Left renal pelvis (tissue), 4 donors: ENCODE data around the gene PSD2. TPM values are rescaled to one million over a fixed set of nuclear protein-coding genes. Genes with fewer than 3 reads are reported as not detected.
"Not testable (repeated sequence)": the region's sequence is repeated elsewhere in the genome, so short reads cannot be mapped to it uniquely, and the experiment has no call there.

Experiments used
- DNase-seq, 4 donors: peaks; one replicate each; pipeline ENCODE4 v3.0.0-alpha.2; 2013; ENCODE audit warnings: low read depth in 4 of 4, low spot score in 3 of 4
- polyA plus RNA-seq, 4 donors: library from polyadenylated mRNA; unstranded; fragments of 120-200 nt; gene quantifications; one replicate each; pipeline ENCODE4 v1.2.1, GENCODE V29; 2013; ENCODE audit not compliant: insufficient read length in 4 of 4

Gene PSD2
- polyA plus RNA-seq, 4 donors = 1.5 to 2.5 (median 2.1) TPM

DNA sequence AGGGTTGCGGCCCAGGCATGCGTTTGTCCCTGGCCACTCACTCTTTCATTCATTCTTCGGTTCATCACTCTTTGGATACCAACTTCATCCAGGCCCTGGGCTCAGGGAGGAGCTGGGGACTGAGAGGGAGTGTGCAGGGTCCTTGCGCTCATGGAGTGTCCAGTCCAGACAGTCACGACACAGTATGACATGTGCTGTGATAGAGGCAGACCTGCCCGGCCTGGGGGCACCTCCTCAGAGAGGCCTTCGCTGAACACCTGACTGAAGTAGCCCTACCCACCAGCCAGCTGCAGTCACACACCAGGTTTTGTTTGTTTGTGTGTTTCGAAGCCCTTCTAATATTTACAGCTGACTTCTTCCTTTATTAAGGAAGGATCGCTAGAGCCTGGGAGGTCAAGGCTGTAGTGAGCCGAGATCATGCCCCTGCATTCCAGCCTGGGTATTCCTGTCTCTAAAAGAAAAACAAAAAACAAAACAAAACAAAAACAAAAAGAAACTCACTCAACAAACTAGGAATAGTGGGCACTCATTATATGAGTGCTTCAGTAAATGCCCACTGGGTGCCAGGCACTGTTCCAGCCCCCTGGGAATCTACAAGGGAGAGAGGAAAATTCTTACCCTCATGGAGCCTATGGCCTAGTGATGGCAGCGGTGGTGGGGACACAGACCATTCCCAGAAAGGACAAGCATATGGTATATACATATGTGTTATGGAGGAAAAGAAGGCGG, 6.3 kb upstream of the PSD2 start:
- no peak for DNase-seq

DNA sequence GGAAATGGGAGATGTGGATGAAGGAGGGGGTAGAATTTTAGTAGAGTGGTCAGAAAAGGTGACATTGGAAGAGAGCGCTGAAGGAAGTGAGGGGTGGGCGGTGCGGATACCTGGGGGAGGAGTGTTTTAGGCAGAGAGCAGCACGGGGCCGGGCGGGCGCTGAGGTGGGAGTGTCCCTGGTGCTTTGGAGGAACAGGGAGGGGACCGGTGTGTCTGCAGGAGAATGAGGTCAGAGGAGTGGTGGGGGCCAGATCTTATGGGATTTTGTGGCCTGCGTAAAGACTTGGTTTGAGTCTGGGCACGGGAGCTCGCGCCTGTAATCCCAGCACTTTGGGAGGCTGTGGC, 5.8 kb upstream of the PSD2 start:
- no peak for DNase-seq

DNA sequence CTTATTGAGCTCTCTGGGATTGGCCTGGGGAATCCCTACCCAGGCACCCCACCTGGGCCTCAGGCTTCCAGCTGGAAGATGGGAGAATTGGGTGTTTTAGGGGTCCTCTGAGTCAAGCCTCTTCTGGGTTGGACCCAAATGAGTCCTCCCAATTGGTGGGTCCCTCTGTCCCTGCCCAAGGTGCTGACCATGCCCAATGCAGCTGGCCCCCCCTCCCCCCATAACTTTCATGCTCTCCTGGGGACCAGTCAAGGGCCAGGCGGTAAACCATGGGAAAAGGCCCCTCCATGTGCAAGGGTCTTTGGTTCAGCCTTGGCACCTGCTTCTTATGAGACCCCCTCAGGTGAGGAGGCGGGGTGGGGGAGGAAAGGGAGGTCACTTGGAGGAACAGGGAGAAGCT, 3.4 kb upstream of the PSD2 start:
- no peak for DNase-seq

DNA sequence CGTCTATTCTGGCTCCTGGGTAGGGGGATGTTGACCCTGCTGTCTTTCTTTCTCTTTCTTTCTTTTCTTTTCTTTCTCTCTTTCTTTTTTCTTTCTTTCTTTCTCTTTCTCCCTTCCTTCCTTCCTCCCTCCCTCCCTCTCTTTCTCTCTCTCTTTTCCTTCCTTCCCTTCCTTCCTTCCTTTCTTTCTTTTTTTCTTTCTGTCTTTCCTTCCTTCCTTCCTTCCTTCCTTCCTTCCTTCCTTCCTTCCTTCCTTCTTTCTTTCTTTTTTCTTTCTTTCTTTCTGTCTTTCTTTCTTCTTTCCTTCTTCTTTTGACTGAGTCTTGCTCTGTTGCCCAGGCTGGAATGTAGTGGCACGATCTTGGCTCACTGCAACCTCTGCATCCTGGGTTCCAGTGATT, 3.0 kb upstream of the PSD2 start:
- not testable (repeated sequence) for DNase-seq

DNA sequence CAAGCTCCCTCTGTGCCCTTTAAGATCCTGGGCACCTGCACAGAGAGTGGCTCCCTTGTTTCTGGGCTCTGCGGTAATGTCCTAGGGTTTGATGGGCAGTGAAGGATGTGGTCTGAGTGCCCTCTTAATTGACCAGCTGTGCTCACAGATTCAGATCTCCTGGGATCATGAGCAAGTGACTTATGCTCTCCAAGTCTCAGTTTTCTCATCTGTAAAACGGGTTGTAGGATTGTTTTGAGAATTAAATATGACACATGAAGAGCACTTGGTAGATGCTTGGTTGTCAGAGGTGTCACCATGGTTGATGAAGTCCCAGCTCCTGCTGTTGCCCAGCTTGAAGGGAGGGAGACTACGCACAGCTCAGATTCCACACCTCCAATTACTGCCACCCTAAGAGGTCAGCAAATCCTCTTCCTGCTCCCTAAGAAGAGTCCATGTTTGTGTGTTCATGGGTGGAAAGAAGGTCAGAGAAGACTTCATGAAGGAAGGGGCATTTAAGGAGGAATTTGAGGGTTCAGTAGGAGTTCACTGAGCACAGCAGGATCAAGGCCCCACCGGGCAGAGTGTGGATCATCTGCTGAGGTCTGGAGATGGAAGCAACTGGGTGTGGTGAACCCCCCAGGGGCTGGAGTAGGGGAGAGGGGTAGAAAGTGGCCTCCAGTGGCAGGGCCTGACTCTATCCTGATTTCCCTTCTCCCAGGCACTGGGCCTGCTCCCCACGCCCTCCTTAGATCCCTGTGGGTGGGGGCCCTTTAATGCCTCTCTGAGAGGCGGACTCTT, 1.4 kb upstream of the PSD2 start:
- DNase-seq = no peak

DNA sequence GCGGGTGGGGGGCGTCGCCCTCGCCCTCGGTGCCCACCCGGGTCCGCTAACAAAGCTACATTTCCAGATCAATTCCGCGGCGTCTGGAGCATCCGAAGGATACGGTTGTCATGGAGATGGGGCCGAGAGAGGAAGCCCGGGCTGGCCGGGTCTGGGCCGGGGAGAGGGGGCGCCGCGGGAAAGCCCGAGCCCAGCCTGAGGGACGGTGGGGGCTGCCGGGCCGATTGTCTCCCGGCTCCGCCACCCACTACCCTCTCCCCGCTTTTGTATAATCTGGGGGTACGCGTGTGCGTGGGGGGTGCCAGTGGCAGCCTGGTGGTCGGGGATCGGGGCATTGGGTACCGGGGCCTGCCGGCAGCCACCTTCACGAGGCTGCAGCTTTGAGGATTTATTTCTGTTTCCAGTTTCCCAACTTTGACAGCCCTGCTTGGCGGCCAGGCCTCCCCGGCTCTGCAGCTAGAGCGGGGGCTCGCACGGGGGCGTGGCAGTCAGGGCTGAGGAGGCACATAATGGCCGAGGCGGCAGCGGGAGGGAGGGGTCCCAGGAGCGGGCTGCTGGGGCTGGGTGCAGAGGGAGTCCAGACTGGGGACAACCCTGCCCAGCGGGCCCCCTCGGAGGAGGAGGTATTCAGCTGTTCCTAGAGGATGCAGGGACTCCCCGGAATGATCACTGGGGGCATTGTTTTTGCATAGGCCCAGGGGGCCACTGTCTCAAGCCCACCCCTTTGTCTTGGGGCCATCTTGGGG, 626 bp downstream of the PSD2 start:
- no peak for DNase-seq

DNA sequence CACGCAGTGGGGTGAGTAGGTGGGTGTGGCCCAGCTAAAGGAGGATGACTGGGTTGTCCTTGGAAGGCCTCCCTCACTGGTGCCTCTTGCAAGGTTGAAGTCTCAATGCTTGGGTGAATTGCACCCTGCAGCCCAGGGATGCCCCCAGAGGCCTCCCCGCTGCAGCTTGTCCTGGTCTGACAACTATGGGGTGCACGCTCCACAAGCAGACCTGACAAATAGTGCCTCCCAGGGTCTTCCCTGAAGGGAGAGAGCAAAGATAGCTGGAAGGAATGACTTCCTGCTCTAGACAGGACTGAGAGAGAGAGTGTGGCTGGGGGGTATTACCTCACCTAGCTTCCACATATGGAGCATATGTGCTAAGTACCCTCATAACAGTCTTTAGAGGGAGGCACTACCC, 1.7 kb downstream of the PSD2 start:
- no peak for DNase-seq

DNA sequence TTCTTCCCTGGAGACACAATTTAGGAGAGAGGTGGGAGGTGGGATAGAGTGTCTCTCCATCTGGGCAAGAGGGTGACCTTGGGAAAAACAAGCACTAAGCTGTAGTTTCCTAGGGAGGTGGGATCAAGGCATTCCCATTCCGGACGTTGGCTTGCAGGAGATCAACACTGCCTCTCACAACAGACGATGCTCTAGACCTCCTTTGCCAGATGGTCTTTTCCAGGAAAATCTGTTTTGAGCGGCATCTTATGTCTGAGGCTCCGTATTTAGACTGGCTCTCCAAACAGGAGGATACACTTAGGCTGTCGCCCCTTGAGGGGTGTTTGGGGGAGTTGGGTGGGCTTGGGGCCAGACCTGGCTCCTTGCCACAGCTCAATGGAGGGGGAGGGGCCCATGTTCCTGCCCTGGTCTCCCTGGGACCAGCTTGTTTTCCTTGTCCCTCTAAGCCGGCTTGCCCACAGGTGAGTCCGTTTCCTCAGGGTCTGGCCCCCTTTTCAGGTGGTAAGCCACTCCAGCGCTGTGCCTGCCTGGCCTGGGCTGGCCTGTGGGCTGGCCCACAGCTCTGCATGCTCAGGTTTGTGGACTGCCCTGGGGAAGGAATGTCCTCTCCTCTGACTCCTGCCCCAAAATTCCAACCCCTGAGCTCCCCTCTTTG, 2.4 kb downstream of the PSD2 start:
- no peak for DNase-seq

DNA sequence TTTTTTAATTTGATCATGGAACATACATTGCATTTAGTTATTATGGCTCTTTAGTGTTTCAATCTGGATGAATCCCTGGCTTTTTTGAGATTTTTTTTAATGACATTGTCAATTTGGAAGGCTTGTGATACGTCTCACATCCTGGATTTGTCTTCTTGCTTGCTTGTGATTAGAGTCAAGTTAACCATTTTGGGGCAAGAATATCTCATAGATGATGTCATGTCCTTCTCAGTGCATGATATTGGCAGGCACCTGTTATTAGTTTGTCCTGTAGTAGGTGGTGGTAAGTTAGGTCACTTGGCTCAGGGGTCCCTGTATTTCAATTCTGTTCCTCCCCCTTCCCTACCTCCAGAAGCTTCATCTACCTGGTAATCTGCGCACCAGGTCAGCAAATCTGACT, 3.3 kb downstream of the PSD2 start:
- no peak for DNase-seq

DNA sequence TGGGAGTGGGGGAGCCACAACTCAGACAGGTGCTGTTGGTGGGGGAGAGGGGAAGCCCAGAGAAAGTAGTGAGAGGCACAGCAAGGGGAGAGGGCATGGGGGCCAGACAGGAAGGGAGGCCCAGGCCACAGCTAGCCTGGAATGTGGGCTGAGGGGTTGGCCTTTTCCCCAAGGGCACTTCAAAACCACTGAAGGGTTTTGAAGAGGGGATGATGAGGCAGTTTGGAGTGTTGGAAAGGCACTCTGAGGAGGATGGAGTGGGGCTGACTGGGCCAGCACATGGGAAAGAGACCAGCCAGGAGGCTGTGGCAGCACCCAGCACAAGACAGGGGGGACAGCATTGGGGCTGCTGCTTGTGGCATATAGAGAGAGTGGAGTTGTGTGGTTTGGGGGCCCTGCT, 3.8 kb downstream of the PSD2 start:
- no peak for DNase-seq

DNA sequence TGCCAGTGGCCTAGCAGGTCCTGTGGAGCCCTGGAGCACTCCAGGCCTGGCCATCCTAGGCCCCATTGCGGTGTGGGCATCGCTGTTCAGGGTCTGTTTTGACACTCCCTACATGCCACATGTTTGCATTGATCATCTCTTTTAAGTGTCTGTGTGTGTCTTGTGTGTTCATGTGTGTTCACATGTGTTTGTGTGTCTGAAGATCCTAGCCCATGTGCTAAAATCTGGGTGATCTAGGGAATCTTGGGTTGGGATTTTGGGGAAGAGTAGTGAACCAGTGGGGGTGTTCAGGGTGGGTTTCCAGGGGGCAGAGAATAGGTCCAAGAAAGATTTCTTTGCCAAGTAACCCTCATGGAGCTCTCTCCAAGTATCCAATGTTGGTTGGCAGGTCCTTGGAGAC, 8.4 kb downstream of the PSD2 start:
- DNase-seq = no peak

DNA sequence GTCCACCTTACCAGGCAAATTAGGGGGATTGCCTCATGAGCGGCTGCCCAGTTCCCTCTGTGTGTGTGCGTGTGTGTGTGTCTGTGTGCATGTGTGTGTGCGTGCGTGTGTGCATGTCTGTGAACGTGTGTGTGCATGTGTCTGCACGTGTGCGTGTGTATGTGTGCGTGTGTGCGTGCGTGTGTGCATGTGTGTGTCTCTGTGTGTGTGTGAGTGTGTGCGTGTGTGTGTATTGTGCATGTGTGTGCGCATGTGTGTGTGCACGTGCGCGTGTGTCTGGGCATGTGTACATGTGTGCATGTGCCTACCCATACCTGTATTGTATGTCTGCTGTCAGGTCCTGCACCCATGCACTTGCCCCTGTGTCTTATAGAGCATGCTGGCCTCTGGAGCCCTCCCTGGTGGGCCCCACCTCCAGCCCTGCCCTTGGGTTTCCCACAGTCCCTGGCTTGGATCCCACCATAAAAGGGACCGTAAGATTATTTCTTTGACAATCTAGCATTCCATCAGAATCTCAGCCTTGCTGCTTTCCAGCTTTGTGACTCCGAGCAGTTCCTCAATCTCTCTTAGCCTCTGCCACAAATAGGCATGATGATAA, 9.3 kb downstream of the PSD2 start:
- DNase-seq = no peak

DNA sequence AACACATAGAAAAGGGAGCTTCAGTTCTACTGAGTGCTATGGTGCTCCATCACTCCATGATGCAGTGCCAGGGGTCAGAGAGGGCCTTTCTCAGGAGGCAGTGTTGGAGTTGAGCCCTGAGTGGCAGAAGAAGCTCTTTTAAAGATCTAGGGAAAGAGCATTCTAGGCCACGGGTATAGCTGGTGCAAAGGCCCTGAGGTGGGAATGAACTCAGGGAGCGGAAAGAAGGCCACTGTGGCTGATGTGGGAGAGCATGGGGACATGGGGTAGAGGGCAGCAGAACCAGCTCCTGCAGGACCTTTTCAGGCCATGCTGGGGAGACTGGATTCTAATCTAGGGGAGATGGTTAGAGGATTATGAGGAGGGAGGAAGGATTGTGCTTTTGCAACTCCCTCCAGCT, 9.9 kb downstream of the PSD2 start:
- DNase-seq = no peak

DNA sequence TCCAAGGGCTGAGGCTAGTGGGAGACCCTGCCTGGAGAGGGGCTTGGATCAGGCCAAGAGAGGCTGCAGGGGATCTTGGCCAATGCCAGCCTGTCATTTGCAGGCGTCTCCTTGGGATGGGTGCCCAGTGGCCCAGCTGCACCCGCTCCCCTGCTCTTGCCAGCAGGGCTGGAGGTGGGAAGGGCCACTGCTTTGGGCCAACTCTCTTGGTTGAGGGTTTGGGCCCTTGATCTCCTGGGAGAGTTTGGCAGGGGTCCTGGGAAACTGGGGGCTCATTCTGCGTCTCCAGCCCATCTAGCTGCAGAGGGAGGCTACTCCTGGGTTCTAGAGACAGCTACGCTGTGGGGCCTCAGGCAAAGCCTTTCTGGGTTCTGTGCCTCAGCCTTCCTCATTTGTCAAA, 10.5 kb downstream of the PSD2 start:
- DNase-seq = no peak

DNA sequence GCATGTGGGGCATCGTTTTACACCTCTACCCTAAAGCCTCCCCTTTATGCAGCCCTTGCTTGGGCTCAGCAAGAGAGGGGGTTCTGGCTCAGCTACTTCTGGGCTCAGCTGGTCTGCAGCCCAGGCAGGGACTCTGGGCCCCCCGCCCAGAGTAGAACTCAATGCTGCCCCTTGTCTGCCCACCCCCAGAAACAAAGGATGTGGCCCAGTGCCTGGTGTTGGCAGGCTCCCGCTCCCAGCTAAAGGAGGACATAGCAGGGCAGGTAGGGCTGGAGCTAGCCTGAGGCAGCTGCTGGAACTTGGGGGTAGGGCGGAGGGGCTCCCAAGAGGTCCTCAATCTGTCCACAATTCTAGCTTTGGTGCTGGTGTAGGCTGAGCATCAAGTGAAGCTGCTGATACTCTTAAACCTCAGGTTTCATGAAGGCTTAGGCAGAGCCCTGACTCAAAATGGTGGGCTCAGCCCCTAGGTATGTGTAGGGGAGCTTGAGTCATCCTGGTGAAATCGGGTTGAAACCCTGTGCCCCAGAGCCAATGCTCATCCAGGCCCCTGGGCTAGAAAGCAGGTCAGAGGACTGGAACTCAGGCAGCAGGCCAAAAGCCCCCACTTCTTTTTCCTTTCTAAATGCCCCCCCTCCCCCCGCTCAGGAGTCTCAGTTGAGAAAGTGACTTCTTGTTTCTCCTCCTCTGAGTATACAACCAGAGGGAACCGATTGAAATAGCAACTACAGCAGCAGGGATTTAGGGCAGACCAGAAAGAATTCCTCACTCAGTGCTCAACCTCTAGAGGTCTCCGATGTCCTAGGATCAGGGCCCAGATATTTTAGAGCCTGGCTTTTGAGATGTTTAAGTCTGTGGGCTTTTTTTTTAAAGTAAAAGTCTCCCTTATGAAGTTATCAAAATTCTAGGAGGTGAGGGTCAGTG, 11.4 kb downstream of the PSD2 start:
- no peak for DNase-seq

DNA sequence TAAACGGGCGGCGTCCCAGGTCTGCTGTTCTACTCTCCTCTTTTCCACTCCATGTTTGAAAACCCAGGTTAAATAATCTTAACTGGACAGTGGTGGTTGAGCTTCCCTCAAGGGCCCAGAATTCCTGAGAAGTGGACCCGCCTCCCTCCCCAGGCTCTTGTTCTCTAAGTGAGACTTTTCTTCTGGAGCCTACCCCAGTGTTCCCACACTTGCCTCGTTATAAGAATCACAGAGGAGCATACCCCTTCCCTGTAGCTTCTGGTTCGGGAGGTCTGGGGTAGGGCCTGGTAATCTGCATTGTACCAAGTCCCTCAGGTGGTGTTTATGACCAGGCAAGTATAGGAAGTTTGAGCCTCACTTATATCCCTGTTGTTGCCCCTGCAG, 12.0 kb downstream of the PSD2 start:
- DNase-seq = no peak

DNA sequence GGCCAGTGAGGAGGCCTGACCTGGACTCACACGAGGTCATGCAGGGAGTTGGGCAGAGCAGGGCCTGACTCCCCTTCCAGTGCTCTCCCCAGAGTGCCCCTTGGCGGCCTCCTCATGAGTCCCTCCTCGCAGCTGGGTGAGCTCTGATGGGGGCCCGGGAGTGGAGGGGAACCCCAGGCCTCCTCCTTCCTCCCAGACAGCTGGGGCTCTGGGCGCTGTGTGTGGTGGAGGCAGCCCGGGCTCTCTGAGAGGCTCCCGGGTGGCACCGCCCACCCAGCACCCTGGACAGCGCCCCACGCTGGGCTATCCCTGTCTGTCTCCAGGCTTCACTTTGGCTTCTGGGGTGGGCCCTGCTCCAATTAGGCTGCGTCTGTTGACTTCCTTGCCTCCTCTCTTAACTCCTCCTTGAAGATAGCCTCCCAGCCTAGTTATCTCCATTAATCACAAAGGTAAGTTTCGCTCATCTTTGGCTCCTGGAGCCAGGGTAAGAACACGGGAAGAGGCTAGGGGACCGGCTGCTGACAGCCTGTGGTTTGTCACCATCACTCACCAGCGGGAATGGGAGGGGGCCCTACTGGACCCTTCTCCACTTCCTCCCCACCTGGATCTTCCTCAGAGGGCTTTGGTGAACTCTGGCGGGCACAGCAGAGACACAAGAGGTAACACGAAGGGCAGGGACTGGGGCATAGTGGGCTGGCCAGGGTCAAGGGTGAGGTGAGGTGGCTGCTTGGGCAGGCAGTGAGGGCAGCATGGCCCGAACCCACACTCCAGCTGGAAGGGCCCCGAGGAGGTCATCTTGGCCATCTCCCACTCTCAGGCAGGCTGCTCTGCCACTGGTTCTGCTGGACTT, 13.1 kb downstream of the PSD2 start:
- no peak for DNase-seq

DNA sequence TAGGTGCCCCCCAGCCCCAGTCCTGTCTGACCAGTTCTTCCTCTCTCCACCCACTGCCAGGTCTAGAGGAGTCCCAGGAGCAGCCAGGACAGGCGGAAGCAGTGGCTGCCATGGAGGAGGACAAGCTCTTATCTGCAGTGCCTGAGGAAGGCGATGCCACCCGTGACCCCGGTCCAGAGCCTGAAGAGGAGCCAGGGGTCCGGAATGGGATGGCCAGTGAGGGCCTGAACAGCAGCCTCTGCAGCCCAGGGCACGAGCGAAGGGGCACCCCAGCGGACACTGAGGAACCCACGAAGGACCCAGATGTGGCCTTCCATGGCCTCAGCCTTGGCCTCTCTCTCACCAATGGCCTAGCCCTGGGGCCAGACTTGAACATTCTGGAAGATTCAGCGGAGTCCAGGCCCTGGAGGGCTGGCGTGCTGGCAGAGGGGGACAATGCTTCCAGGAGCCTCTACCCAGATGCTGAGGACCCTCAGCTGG, 13.8 kb downstream of the PSD2 start:
- no peak for DNase-seq
